HG03280 (cell line): ENCODE results near the gene ZBP1.

ENCODE experiments used
- ATAC-seq: cut with Tn5 transposase; IDR thresholded peaks from one replicate; pipeline ENCODE4 v1.9.1; 2021; ENCODE audit warnings: mild to moderate bottlenecking, moderate library complexity; ENCODE audit not compliant: unreplicated experiment

Gene ZBP1

DNA sequence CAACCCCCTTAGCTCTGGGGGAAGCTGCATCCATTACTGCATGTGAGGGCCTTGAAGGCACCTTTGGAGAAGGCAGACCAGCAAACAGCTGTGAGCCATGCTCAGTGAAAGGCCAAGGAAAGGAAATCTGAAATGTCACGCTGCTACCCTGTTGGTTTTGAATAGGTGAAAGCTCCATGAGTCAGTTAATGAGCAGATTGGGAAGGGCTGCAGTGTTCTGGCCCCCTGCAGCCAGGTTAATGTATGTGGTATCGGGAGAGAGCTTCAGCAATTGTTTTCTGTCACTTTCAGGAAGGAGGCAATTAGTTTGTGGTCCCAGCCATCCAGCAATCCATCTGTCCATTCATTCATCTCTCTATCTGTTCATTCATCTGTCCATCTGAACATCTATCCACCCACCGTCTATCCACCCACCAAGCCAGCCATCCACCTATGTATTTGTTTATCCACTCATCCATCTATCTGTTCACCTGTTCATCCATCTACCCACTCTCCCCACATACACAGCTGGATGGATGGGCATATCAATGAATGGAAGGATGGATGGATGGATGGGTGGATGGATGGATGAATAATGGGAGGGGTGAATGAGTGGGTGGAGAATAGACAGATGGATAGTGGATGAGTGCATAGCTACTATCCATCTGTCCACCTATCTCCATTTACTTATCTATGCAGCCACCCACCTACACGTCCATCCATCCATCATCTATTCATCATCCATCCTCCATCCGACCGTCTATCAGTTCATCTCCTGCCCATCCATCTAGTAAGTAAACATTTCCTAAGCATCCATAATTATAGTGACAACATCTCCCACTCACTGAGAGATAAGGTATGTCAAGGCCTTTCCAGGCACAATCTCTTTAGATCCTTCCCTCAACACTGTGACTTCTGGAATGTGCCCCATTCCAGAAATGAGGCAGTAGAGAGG lies 43.3 kb downstream of the ZBP1 start:
- no peak for ATAC-seq

DNA sequence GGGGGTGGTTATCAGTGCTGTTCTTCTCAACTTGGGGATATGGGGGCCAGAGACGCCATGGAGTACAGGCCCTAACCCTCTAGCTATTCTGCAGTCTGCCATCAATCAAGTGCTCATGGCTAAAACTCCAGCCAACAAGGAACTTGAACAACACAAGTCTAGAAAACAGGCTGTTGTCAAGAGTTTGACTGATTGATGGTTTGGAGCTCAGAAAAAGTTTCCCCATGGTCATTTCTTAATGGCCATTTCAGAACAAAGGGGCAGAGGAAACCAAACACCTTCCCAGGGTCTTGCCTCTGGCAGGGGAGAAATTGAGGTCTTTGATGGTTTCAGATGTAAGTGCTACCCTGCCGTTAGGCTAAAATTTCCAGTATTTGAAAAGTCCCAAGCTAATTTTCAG lies 44.2 kb downstream of the ZBP1 start:
- ATAC-seq, result no peak

DNA sequence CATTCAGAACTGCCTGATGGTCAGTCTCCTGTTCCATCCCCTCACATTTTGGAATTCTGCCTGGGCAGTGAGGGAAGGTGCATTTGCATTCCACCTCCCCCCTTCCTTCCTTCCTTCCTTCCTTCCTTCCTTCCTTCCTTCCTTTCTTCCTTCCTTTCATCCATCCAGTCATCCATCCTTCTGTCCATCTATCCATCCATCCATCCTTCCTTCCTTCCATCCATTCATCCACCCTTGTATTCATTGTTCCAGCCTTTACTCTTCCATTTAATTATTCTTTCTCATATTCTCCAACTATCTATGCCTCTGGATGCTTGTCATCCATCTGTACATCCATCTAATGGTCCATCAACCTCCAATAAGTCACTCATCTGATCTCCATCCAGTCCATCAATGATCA lies 45.3 kb downstream of the ZBP1 start:
- ATAC-seq, result no peak

- no peak for ATAC-seq
These were observed 46.3 kb downstream of the ZBP1 start for GRCh38 chr20:57573894-57574293.

DNA sequence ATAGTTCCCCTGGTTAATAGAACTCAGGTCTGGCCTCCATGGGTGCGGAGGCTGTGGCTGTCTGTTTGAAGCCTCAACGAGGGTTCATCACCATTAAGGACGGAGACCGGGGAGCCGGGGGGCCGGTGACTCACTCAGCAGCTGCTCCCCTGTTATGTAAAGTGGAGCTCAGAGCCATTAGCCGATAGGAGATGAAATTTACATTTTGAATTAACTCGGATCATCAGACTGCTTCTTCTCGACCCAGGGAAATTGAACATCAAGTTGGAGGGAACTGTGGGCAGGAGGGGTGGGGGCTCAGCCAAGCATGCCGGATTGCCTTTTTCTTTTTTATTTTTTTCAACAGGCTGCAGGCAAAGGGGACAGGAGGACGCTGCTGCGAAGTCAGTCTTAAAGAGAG lies 47.0 kb downstream of the ZBP1 start:
- no peak for ATAC-seq

DNA sequence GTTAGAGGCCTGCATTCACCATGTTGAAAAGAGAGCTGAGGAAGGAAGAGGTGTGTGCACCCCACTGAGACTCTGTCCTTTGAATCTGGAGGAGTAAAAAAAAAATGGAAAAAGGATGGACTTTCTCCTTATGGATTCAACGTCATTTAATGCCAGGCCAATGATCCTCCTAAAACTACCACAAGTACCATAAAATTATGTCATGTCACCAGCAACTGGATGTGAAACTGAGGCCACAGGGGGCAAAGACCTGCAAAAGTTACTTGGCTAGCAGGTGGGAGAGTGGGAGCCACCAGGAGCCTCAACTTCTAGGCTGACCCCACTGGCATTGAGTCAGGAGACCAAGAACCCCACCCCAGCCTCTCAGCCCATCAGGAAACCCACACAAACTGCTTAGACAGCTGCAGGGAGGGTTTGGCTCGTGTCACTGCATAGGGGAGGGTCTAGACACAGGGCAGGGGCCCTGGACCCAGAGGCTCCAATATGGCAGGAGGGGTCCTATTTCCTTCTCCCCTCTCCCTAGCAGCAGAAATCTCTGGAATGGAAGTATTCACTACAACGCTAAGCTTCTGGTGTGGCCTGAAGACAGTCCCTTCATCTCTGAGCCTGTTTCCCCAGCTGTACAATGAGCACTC lies 48.3 kb downstream of the ZBP1 start:
- no peak for ATAC-seq

- ATAC-seq, result no peak
These were observed 49.3 kb downstream of the ZBP1 start for GRCh38 chr20:57570920-57571319.

DNA sequence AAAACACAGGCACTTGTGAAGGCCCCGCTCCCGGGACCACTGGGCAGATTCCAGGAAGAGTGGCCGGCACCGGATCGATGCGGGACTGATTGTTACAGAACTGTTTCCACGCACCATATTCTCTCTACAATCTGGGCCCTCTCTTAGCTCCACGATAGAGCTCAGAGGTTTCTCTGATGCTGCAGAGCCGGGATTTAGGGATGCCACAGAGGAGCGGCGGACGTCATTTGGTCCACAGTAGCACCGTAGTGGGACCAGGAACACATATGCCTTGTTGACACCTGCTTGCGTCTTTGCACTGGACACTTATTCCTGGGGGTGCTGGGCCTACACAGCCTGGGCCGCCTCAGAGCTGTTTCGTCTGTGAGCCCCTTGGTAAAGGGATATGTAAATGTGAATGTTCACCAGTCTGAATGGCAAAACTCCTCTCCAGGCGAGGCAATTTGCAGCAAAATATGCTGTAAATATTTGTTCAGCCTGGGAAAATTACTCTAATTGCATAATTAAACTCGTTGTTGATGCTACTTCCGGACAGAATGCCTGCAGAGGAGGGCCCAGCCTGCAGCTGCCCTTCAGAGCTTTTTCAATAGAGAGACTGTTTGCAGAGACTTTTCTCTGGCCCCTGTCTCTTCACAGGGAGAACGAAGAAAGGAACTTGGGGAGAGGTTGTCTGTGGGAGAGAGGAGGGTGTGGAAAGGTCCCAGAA lies 49.9 kb downstream of the ZBP1 start:
- ATAC-seq, result no peak

DNA sequence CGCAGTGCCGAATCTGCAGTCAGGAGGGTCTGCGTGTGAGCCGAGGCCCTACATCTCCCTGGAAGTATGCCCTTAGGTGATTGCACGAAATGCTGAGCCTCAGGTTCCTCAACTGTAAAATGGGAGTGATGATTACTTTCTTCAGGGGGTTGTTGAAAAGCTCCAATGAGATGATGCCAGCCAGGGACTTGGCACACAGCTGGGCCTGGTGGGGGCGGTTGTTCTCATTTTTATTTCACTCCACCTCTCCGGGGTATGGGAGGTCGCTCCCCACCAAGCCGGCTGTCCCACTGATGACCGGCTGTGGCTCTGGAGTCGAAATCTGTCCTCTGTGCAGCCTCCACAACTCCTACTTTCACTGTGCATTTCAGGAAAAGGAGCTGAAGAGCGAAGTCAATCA lies 51.3 kb downstream of the ZBP1 start:
- no peak for ATAC-seq

DNA sequence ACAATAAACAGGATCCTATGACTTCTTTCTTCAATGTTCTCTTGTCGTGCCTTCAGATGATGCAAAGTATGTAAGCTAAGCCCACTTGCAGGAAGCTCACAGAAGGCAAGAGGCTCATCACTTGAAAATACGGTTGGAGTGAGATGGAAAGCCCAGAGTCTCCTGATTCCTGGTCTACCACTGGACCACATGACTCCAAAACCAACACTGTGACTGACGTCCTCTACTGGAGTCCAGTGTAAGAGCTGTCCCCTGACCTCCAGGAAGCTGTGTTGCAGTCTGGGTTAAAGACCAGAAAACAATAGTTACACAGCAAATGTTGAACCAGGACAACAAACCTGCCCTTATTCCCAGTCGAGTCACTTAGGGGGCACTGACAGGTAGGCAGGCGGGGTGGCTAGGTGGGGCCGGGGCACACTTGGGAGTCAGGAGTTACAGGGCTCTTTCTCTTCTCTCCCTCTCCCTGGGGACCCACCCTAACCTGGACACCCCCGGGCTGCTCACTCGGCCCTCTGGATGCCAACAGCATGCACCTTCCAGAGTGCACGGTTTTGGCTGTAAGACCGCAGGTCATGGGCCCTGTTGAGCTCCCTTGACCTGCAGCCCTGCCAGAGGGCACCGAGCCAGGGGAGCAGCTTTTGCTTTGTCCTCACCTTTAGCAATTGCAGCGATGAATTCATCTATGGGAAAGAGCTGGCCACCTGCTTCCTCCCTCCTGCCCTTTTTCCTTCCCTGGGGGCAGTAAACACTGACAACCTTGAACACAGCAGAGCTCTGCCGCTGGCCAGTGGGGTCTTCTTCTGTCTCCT lies 51.9 kb downstream of the ZBP1 start:
- no peak for ATAC-seq

DNA sequence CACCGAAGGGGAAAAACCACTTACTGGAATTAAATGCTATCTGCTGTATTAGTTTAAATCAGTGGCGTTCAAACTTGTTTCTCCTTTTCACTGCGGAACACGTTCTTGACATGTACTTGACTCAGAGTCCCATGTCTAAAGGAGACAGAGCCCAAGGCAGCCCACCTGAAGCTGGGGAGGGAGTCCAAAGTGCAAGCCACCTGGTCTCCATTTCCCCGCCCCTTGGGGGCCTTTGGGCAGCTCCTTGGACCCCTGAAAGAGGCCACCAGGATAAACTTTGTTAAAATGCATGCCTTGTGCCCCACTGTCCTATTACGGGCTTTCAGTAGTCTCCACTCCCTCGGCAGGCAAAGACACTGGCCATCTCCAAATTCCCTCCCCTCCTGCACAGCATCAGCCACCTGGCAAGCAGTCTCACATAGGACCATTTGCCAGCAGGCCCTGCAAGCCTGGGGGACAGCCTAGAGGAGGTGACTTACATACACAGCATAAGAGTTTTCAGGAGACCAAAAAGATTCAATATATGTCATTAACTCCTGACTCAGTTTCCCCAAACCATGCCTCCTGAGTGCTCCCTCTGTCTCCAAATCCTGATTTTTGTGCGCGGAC lies 52.7 kb downstream of the ZBP1 start:
- no peak for ATAC-seq

GRCh38 chr20:57566803-57567459 lies 53.3 kb downstream of the ZBP1 start:
- ATAC-seq, result no peak

DNA sequence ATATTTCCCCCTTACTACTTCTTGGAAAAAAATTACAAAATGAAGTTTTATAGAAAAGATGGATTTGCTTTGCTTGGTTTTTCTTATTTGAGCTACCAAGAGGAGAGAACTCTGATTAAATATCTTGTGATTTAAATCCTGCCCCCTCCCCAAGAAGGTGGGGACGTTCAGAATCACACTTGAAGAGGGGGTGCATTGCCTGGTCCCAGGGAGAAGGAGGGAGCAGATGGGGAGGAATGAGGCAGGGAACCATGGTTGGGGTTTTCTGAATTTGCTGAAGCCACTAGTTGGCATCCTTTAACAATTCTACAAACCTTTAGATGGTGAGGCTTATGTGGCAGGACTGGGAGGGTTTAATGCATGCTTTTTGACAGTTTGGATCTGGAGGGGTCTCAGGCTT lies 53.8 kb downstream of the ZBP1 start:
- no peak for ATAC-seq

DNA sequence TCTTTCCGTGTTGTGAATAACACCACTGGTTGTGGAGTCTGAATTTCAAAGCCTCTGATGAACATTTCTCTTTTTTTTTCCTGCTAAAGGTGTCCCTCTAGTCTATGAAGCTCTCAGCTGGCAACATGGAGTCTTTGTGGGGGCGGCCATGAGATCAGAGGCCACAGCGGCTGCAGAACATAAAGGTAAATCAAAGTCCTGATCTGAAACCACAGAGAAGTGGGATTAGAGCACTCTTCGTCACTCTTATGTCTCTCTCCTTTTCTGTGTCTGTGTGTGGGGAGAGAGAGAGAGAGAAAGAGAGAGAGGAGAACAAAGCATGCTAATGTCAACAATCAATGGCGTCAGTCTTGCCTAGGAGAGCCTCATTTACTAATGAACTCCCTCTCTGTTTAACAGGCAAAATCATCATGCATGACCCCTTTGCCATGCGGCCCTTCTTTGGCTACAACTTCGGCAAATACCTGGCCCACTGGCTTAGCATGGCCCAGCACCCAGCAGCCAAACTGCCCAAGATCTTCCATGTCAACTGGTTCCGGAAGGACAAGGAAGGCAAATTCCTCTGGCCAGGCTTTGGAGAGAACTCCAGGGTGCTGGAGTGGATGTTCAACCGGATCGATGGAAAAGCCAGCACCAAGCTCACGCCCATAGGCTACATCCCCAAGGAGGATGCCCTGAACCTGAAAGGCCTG lies 55.1 kb downstream of the ZBP1 start:
- no peak for ATAC-seq

GRCh38 chr20:57564180-57564802 lies 55.9 kb downstream of the ZBP1 start:
- no peak for ATAC-seq

- no peak for ATAC-seq
These were observed 56.7 kb downstream of the ZBP1 start for GRCh38 chr20:57563522-57563921.

GRCh38 chr20:57562541-57563465 lies 57.4 kb downstream of the ZBP1 start:
- ATAC-seq, result no peak
